B cell (primary cell): ENCODE measurements around the gene PCMTD2. TPM values are rescaled to one million over a fixed set of nuclear protein-coding genes. Genes with fewer than 3 reads are reported as not detected.
A peak's percentile ranks its signal among the peaks of the same experiment; 100 is the strongest.

Experiments used
- ATAC-seq: fragments of 200-7000 bp; cut with Tn5 transposase; one replicate; pipeline ENCODE4 v1.10.0; 2021; ENCODE audit warnings: low read depth, mild to moderate bottlenecking, moderate number of reproducible peaks, moderate library complexity
- CTCF ChIA-PET: fragments of 350-600 bp; sonication (Branson Sonifier 250); formaldehyde crosslinking; loops from one replicate; lab custom pipeline; 2021; ENCODE audit warnings: antibody characterized with exemption, inconsistent platforms; lab: Charles Lee
- POLR2A ChIA-PET: fragments of 350-600 bp; sonication (Branson Sonifier 250); formaldehyde crosslinking; loops from one replicate; lab custom pipeline; 2021; ENCODE audit warnings: antibody characterized with exemption; lab: Charles Lee
- DNase-seq: peaks from one replicate; pipeline ENCODE4 v3.0.0; 2013
- H2AFZ ChIP-seq: 2 replicates; pipeline ENCODE4 v1.6.1; 2012; ENCODE audit warnings: mild to moderate bottlenecking, low read depth, low read length; ENCODE audit not compliant: insufficient read depth, poor library complexity, severe bottlenecking
- H3K27ac ChIP-seq, 2 donors: 1 replicate in 1 of 2; 2 replicates in 1 of 2; pipeline ENCODE4 v1.5.1; 2012 to 2013; ENCODE audit warnings: low read length in 2 of 2, mild to moderate bottlenecking in 2 of 2, moderate library complexity in 1 of 2
- H3K27me3 ChIP-seq, 4 experiments: fragments of 200-600 bp in 1 of 4; sonication (generic) in 1 of 4; replicated peaks in 1 of 4; 1 replicate in 2 of 4; 2 replicates in 2 of 4; pipeline versions ENCODE4 v1.6.1 to v1.7.0; 2013 to 2016; ENCODE audit warnings: low read length in 3 of 4, mild to moderate bottlenecking in 2 of 4, mixed read lengths in 1 of 4, moderate library complexity in 1 of 4; ENCODE audit not compliant: insufficient read depth in 4 of 4, control insufficient read depth in 3 of 4; ENCODE audit errors: control extremely low read depth in 1 of 4
- H3K36me3 ChIP-seq, 2 experiments: replicated peaks in 1 of 2; 1 replicate in 1 of 2; 2 replicates in 1 of 2; pipeline versions ENCODE4 v1.6.1 to v1.7.1; 2013; ENCODE audit warnings: low read length in 1 of 2; ENCODE audit not compliant: insufficient read depth in 2 of 2, control insufficient read depth in 1 of 2; ENCODE audit errors: control extremely low read depth in 1 of 2, extremely low read depth in 1 of 2
- H3K4me1 ChIP-seq, 2 donors: fragments of 200-600 bp in 1 of 2; sonication (generic) in 1 of 2; 1 replicate in 1 of 2; 2 replicates in 1 of 2; pipeline versions ENCODE4 v1.5.1 to v1.6.1; 2013 to 2017; ENCODE audit warnings: low read length in 2 of 2; ENCODE audit not compliant: control insufficient read depth in 2 of 2, insufficient read depth in 2 of 2
- H3K4me2 ChIP-seq: replicated peaks from 2 replicates; pipeline ENCODE3; 2012; ENCODE audit warnings: mild to moderate bottlenecking, low read depth, low read length; ENCODE audit not compliant: poor library complexity, severe bottlenecking
- H3K4me3 ChIP-seq, 5 experiments: fragments of 200-600 bp in 1 of 5; sonication (generic) in 1 of 5; 1 replicate in 3 of 5; 2 replicates in 2 of 5; pipeline versions ENCODE4 v1.5.1 to v1.7.0; 2011 to 2016; ENCODE audit warnings: low read length in 4 of 5, mild to moderate bottlenecking in 4 of 5, low read depth in 2 of 5, control low read depth in 1 of 5, moderate library complexity in 1 of 5; ENCODE audit not compliant: insufficient read depth in 1 of 5; ENCODE audit errors: control extremely low read depth in 1 of 5, extremely low read depth in 1 of 5
- H3K79me2 ChIP-seq: fragments of 200-600 bp; sonication (generic); one replicate; pipeline ENCODE4 v1.6.0; 2016; ENCODE audit warnings: low read length; ENCODE audit not compliant: control insufficient read depth, insufficient read depth
- H3K9ac ChIP-seq: fragments of 200-600 bp; sonication (generic); 2 replicates; pipeline ENCODE4 v1.6.1; 2017; ENCODE audit warnings: mild to moderate bottlenecking, low read length, moderate library complexity
- H3K9me3 ChIP-seq, 3 donors: one replicate each; pipeline versions ENCODE4 v1.6.1 to v1.7.1; 2013; ENCODE audit warnings: low read length in 2 of 3; ENCODE audit not compliant: control insufficient read depth in 2 of 3, insufficient read depth in 1 of 3; ENCODE audit errors: control extremely low read depth in 1 of 3
- H4K20me1 ChIP-seq: 2 replicates; pipeline ENCODE4 v1.6.0; 2012; ENCODE audit warnings: mild to moderate bottlenecking, low read length; ENCODE audit not compliant: insufficient read depth, control insufficient read depth, poor library complexity, severe bottlenecking
- H3K27ac Mint-ChIP-seq: one replicate; pipeline ENCODE4 v1.8.0; 2021; ENCODE audit warnings: mixed read lengths
- H3K27me3 Mint-ChIP-seq: one replicate; pipeline ENCODE4 v1.8.0; 2021; ENCODE audit warnings: mixed read lengths
- H3K4me1 Mint-ChIP-seq: one replicate; pipeline ENCODE4 v1.8.0; 2021; ENCODE audit warnings: mixed read lengths
- H3K4me3 Mint-ChIP-seq: one replicate; pipeline ENCODE4 v1.8.0; 2021; ENCODE audit warnings: mixed read lengths
- H3K9me3 Mint-ChIP-seq: one replicate; pipeline ENCODE4 v1.8.0; 2022; ENCODE audit warnings: mixed read lengths; ENCODE audit not compliant: insufficient read depth
- EZH2 ChIP-seq: IDR thresholded peaks from 2 replicates; pipeline ENCODE4 v1.6.1; 2012; ENCODE audit warnings: borderline replicate concordance, low read depth, mild to moderate bottlenecking, moderate library complexity, low read length; ENCODE audit not compliant: insufficient read depth, poor library complexity, severe bottlenecking
- WGBS: methylation state at CpG from one replicate; pipeline ENCODE4 v1.1.5; 2013; ENCODE audit warnings: missing lambda C conversion rate; ENCODE audit not compliant: insufficient coverage; 5-methylcytosine and 5-hydroxymethylcytosine counted together
- intact Hi-C: fragments of 100-400 bp; cut with micrococcal nuclease; formaldehyde crosslinking; loops from one replicate; pipeline ENCODE4 v1.10.0; 2022
- polyA minus RNA-seq: library from RNA; depleted of rRNA, polyadenylated mRNA; stranded (reverse); fragments of >200 nt; gene quantifications from 2 replicates; pipeline ENCODE4 v1.2.3, GENCODE V29; 2012
- polyA plus RNA-seq: library from polyadenylated mRNA; depleted of rRNA; stranded (reverse); fragments of >200 nt; gene quantifications from 2 replicates; pipeline ENCODE4 v1.2.3, GENCODE V29; 2012
- total RNA-seq, 2 donors: library from RNA; stranded (reverse); fragments of 120-200 nt in 1 of 2; gene quantifications; 1 replicate in 1 of 2; 2 replicates in 1 of 2; pipeline versions ENCODE4 v1.2.3 to v1.2.4, GENCODE V29; 2013 to 2022
- TF ChIP-seq, protein P1 (sequence below): fragments of 200-600 bp; IDR thresholded peaks from one replicate; pipeline ENCODE4 v1.8.0; 2022; ENCODE audit warnings: antibody characterized with exemption, mild to moderate bottlenecking

Gene PCMTD2
- total RNA-seq (120 and 131 TPM in 2 replicates), polyA plus RNA-seq (39.8 and 52.1 TPM in 2 replicates), polyA minus RNA-seq (35.8 and 54.1 TPM in 2 replicates)
- total RNA-seq (2013) = 77.0 TPM

DNA sequence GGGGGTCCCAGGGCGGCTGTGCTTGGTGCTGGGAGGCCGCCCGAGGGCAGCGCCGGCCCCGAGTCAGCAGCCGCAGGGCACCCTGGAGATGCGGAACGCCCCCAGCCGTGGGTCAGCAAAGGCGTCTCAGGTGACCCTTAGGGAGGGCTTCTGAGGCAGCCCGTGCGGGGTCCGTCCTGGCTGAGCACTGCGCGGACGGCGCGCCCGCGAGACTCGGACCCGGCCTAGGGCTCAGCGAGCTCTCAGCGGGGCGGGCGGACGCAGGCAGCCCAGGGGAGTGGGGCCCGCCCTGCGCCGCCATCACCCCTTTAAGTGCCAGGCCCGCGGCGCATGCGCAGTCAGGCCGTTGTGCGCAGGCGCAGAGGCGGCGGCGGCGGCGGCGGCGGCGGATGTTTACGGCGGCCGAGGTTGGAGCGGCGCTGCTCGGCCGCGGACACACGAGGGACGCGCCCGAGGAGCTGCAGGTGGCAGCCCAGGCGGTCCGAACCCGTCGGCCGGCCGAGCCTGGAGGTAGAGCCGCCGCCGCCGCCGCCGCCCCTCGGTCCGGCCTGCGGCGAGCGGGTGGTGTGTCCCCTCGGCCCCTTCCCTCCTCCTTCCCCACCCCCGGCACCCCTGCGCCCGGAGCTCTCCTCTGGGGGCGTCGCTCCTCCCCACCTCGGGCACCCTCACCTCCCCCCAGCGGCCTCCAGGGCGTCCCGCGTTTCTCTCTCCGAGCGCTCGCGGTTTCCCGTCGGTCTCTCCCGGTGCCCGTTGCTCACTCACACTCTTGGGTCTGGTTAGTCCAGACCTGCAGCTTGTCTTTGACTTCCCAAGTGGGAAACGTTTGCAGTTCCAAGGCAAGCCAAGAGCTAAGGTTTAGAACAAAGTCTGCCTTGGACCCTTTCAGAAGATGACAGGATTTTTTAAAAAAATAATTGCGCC lies at the start of gene PCMTD2:
TSS of gene PCMTD2 (plus strand) at position 388 of the 921 bp plus-strand sequence. CDS start 4,218 bp downstream, outside the sequence.
- Histone ChIP-seq H3K4me1 (peaks cover 25 to 30% of the 10 kb centered on the region in 2 donors), H3K79me2 (peaks cover 49% of the 10 kb centered on the region), H3K27ac (peak within 1 kb of the TSS; percentile 43 to 77), H3K4me2 (peak within 1 kb of the TSS; percentile 98), H3K36me3 (peaks cover 0 to 6% of the 10 kb centered on the region in 2 experiments), H3K9me3 (no peaks in the 10 kb centered on the region), H2AFZ (peak within 1 kb of the TSS; percentile 98), H3K27me3 (peaks cover 0 to 4% (median 2%) of the 10 kb centered on the region in 4 experiments), H3K9ac (peak within 1 kb of the TSS; percentile 78), H4K20me1 (peaks cover 12% of the 10 kb centered on the region), H3K4me3 (peak within 1 kb of the TSS; percentile 57 to 86 (median 64))
- Mint-ChIP-seq H3K27me3 (peaks cover 8% of the 10 kb centered on the region), H3K9me3 (no peaks in the 10 kb centered on the region), H3K4me3 (peak within 1 kb of the TSS; percentile 95), H3K4me1 (peaks cover 52% of the 10 kb centered on the region), H3K27ac (peak within 1 kb of the TSS; percentile 98)
- no peak for TF ChIP-seq EZH2
- TF ChIP-seq, protein P1, sequence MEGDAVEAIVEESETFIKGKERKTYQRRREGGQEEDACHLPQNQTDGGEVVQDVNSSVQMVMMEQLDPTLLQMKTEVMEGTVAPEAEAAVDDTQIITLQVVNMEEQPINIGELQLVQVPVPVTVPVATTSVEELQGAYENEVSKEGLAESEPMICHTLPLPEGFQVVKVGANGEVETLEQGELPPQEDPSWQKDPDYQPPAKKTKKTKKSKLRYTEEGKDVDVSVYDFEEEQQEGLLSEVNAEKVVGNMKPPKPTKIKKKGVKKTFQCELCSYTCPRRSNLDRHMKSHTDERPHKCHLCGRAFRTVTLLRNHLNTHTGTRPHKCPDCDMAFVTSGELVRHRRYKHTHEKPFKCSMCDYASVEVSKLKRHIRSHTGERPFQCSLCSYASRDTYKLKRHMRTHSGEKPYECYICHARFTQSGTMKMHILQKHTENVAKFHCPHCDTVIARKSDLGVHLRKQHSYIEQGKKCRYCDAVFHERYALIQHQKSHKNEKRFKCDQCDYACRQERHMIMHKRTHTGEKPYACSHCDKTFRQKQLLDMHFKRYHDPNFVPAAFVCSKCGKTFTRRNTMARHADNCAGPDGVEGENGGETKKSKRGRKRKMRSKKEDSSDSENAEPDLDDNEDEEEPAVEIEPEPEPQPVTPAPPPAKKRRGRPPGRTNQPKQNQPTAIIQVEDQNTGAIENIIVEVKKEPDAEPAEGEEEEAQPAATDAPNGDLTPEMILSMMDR = peak; percentile 22
- peak; percentile 94 for DNase-seq
- CTCF ChIA-PET = interaction anchor here (0.6 to 2.3 kb wide), 3 partner anchors 11 to 539 kb away, joined by 3 to 6 read pairs (median 4); no protein-coding TSS in a partner anchor
- peak; percentile 79 for ATAC-seq
- POLR2A ChIA-PET = interaction anchor here (0.7 to 1.2 kb wide), 2 partner anchors 155 to 1445 kb away, joined by 3 to 4 read pairs; no protein-coding TSS in a partner anchor
- WGBS = under 1% methylated on average over 96 of the region's 96 CpGs
- intact Hi-C loops = loop anchor here (5.0 kb wide), 1 partner anchor 178 kb away; the partner anchor contains the start of gene RGS19

DNA sequence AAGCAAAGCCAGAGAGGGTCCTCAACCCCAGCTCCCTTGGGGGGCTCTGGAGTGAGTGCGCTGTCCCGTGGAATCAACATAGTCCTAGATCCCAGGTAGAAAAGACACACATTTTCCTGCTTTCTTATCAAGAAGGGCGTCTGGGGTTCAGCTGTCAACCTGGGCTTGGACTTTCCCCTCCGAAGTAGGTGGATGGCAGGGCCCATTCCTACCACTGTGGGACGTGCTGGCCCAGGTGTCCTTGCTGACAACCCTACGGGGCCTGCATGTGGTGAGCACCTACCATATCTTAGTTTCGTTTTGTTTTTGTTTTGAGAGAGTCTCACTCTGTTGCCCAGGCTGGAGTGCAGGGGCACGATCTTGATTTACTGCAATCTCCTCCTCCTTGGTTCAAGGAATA lies 48.9 kb upstream of the PCMTD2 start:
- Histone ChIP-seq H3K27ac (no peak overlapping the region), H3K36me3 (no peaks in the 10 kb centered on the region), H2AFZ (no peak overlapping the region), H3K9ac (no peak overlapping the region), H3K27me3 (no peaks in the 10 kb centered on the region), H3K4me2 (no peak overlapping the region), H3K4me3 (no peak overlapping the region), H3K79me2 (no peaks in the 10 kb centered on the region), H4K20me1 (no peaks in the 10 kb centered on the region), H3K9me3 (no peaks in the 10 kb centered on the region), H3K4me1 (no peaks in the 10 kb centered on the region)
- POLR2A ChIA-PET = no interaction called here
- no peak for TF ChIP-seq EZH2
- TF ChIP-seq, protein P1 = no peak
- Mint-ChIP-seq H3K4me3 (no peak overlapping the region), H3K27ac (no peak overlapping the region), H3K9me3 (no peaks in the 10 kb centered on the region), H3K4me1 (no peaks in the 10 kb centered on the region), H3K27me3 (peaks cover 17% of the 10 kb centered on the region)
- CTCF ChIA-PET = no interaction called here
- ATAC-seq (no peak), DNase-seq (no peak)
- intact Hi-C loops = no loop called here
- WGBS = 93% methylated on average over 5 of the region's 8 CpGs
